Glutamatergic neuron (in vitro differentiated cells): ENCODE results near the gene NAV2. TPM values are rescaled to one million over a fixed set of nuclear protein-coding genes. Genes with fewer than 3 reads are reported as not detected.
A peak's percentile ranks its signal among the peaks of the same experiment; 100 is the strongest.

Experiments used
- DNase-seq: peaks from one replicate; pipeline ENCODE4 v3.0.0; 2022
- H3K27ac Mint-ChIP-seq: one replicate; pipeline ENCODE4 v1.8.0; 2020; ENCODE audit warnings: mild to moderate bottlenecking, mixed read lengths, inconsistent platforms; ENCODE audit not compliant: unreplicated experiment
- H3K27me3 Mint-ChIP-seq: one replicate; pipeline ENCODE4 v1.8.0; 2020; ENCODE audit warnings: mild to moderate bottlenecking, moderate library complexity, mixed read lengths, inconsistent platforms; ENCODE audit not compliant: unreplicated experiment
- H3K36me3 Mint-ChIP-seq: one replicate; pipeline ENCODE4 v1.8.0; 2020; ENCODE audit warnings: mild to moderate bottlenecking, mixed read lengths, inconsistent platforms; ENCODE audit not compliant: unreplicated experiment
- H3K4me1 Mint-ChIP-seq: one replicate; pipeline ENCODE4 v1.8.0; 2020; ENCODE audit warnings: mild to moderate bottlenecking, low read depth, mixed read lengths, inconsistent platforms; ENCODE audit not compliant: unreplicated experiment
- H3K4me3 Mint-ChIP-seq: one replicate; pipeline ENCODE4 v1.8.0; 2020; ENCODE audit warnings: mild to moderate bottlenecking, mixed read lengths, inconsistent platforms; ENCODE audit not compliant: unreplicated experiment
- H3K9me3 Mint-ChIP-seq: one replicate; pipeline ENCODE4 v1.8.0; 2020; ENCODE audit warnings: mild to moderate bottlenecking, moderate library complexity, mixed read lengths, inconsistent platforms; ENCODE audit not compliant: unreplicated experiment
- CTCF ChIP-seq: fragments of 200-600 bp; sonication (generic); IDR thresholded peaks from one replicate; pipeline ENCODE4 v1.5.0; 2021; ENCODE audit not compliant: partially characterized antibody, unreplicated experiment
- total RNA-seq: library from RNA; stranded (reverse); fragmentation: NEBNext Ultra II Directional; extraction: Animal tissue kit (Norgen Biotek cat#: 25700); gene quantifications from one replicate; pipeline ENCODE4 v1.2.1, GENCODE V29; 2021; ENCODE audit not compliant: unreplicated experiment

NAV2 gene
- total RNA-seq, 1 donor from 2014 or later: 117 TPM

- Mint-ChIP-seq H3K27me3 (peaks cover 2% of the 10 kb centered on the region), H3K36me3 (peaks cover 9% of the 10 kb centered on the region), H3K9me3 (peaks cover 2% of the 10 kb centered on the region), H3K4me3 (no peak overlapping the region), H3K27ac (no peak overlapping the region), H3K4me1 (no peaks in the 10 kb centered on the region)
- no peak for TF ChIP-seq CTCF
- no peak for DNase-seq
These were observed 254.3 kb downstream of the NAV2 start for GRCh38 chr11:19966927-19967326.

GRCh38 chr11:19967787-19968186 is 255.2 kb downstream of the NAV2 start:
- Mint-ChIP-seq H3K4me1 (peaks cover 8% of the 10 kb centered on the region), H3K36me3 (peaks cover 9% of the 10 kb centered on the region), H3K27ac (no peak overlapping the region), H3K27me3 (peaks cover 5% of the 10 kb centered on the region), H3K9me3 (peaks cover 9% of the 10 kb centered on the region), H3K4me3 (no peak overlapping the region)
- no peak for TF ChIP-seq CTCF
- DNase-seq: no peak

GRCh38 chr11:19968860-19969259 is 256.2 kb downstream of the NAV2 start:
- TF ChIP-seq CTCF: no peak
- Mint-ChIP-seq H3K36me3 (peaks cover 9% of the 10 kb centered on the region), H3K27ac (no peak overlapping the region), H3K4me3 (no peak overlapping the region), H3K4me1 (peaks cover 13% of the 10 kb centered on the region), H3K9me3 (peaks cover 9% of the 10 kb centered on the region), H3K27me3 (peaks cover 5% of the 10 kb centered on the region)
- no peak for DNase-seq

GRCh38 chr11:19970944-19971343 is 258.3 kb downstream of the NAV2 start:
- H3K4me1 Mint-ChIP-seq: peaks cover 13% of the 10 kb centered on the region
- no peak overlapping the region for H3K27ac Mint-ChIP-seq
- peaks cover 9% of the 10 kb centered on the region for H3K9me3 Mint-ChIP-seq
- no peak overlapping the region for H3K4me3 Mint-ChIP-seq
- TF ChIP-seq CTCF: no peak
- no peak for DNase-seq
- H3K36me3 Mint-ChIP-seq: peaks cover 4% of the 10 kb centered on the region
- H3K27me3 Mint-ChIP-seq: peaks cover 7% of the 10 kb centered on the region

GRCh38 chr11:19972091-19972490 is 259.5 kb downstream of the NAV2 start:
- no peak for TF ChIP-seq CTCF
- peaks cover 9% of the 10 kb centered on the region for H3K9me3 Mint-ChIP-seq
- peak overlapping the region; percentile 10 for H3K4me3 Mint-ChIP-seq
- H3K27me3 Mint-ChIP-seq: peaks cover 7% of the 10 kb centered on the region
- DNase-seq: no peak
- H3K4me1 Mint-ChIP-seq: peaks cover 15% of the 10 kb centered on the region
- H3K27ac Mint-ChIP-seq: peak overlapping the region; percentile 78
- H3K36me3 Mint-ChIP-seq: no peaks in the 10 kb centered on the region
